HepG2 (cell line): Measurements from ENCODE around the gene CFAP97. TPM values are rescaled to one million over a fixed set of nuclear protein-coding genes. Genes with fewer than 3 reads are reported as not detected.

Experiments used
- AKNA ChIP-seq: sonication (generic); formaldehyde crosslinking; IDR thresholded peaks from 2 replicates; pipeline ENCODE4 v1.4.0; 2020; ENCODE audit warnings: missing genetic modification reagents, borderline replicate concordance
- HNF4A ChIP-seq: sonication (generic); formaldehyde crosslinking; IDR thresholded peaks from 2 replicates; pipeline ENCODE4 v1.4.0; 2020; ENCODE audit warnings: missing genetic modification reagents
- MLXIP ChIP-seq: sonication (generic); formaldehyde crosslinking; IDR thresholded peaks from 2 replicates; pipeline ENCODE4 v1.9.0; 2021; ENCODE audit warnings: missing genetic modification reagents, borderline replicate concordance
- SMAD3 ChIP-seq: sonication (generic); formaldehyde crosslinking; IDR thresholded peaks from 2 replicates; pipeline ENCODE4 v1.4.0; 2020; ENCODE audit warnings: missing genetic modification reagents
- ZBTB42 ChIP-seq: sonication (generic); formaldehyde crosslinking; IDR thresholded peaks from 2 replicates; pipeline ENCODE4 v1.5.0; 2020; ENCODE audit warnings: mild to moderate bottlenecking, missing genetic modification reagents
- ZFP91 ChIP-seq: sonication (generic); formaldehyde crosslinking; IDR thresholded peaks from 2 replicates; pipeline ENCODE4 v1.9.0; 2022; ENCODE audit warnings: missing genetic modification reagents, mild to moderate bottlenecking, borderline replicate concordance
- ZHX1 ChIP-seq: sonication (generic); formaldehyde crosslinking; IDR thresholded peaks from 2 replicates; pipeline ENCODE4 v1.8.1; 2022; ENCODE audit warnings: low read depth, mild to moderate bottlenecking, missing genetic modification reagents
- ZIK1 ChIP-seq: sonication (generic); formaldehyde crosslinking; IDR thresholded peaks from 2 replicates; pipeline ENCODE4 v1.5.0; 2020; ENCODE audit warnings: mild to moderate bottlenecking, low read depth, missing genetic modification reagents, borderline replicate concordance
- ZNF121 ChIP-seq: sonication (generic); formaldehyde crosslinking; IDR thresholded peaks from 2 replicates; pipeline ENCODE4 v1.5.0; 2020; ENCODE audit warnings: mild to moderate bottlenecking, missing genetic modification reagents
- ZNF138 ChIP-seq: sonication (generic); formaldehyde crosslinking; IDR thresholded peaks from 2 replicates; pipeline ENCODE4 v1.5.0; 2020; ENCODE audit warnings: mild to moderate bottlenecking, low read depth, missing genetic modification reagents
- ZNF180 ChIP-seq: sonication (generic); formaldehyde crosslinking; IDR thresholded peaks from 2 replicates; pipeline ENCODE4 v1.4.0; 2020; ENCODE audit warnings: low read depth, missing genetic modification reagents, borderline replicate concordance
- ZNF205 ChIP-seq: IDR thresholded peaks from 2 replicates; pipeline ENCODE4 v1.6.1; 2018; ENCODE audit warnings: missing biosample characterization, missing genetic modification reagents
- ZNF354B ChIP-seq: sonication (generic); formaldehyde crosslinking; IDR thresholded peaks from 2 replicates; pipeline ENCODE4 v1.8.0; 2022; ENCODE audit warnings: mild to moderate bottlenecking, missing genetic modification reagents
- ZNF513 ChIP-seq: sonication (generic); formaldehyde crosslinking; conservative IDR thresholded peaks from 2 replicates; pipeline ENCODE4 v1.5.0; 2020; ENCODE audit warnings: missing genetic modification reagents
- polyA plus RNA-seq, 8 experiments: library from polyadenylated mRNA; depleted of rRNA in 3 of 8; stranded (reverse) in 7 of 8; unstranded in 1 of 8; fragments of >200 nt; fragmentation: Illumina TruSeq in 4 of 8; extraction: Trizol in 4 of 8; gene quantifications; 2 replicates each; pipeline versions ENCODE4 v1.2.1 to v1.2.3, GENCODE V29; 2011 to 2016; ENCODE audit warnings: low read depth in 4 of 8, missing spikeins in 1 of 8, mixed read lengths in 1 of 8; ENCODE audit not compliant: insufficient read depth in 1 of 8
- total RNA-seq, 5 experiments: library from RNA; depleted of rRNA; stranded (reverse); fragments of >200 nt; fragmentation: Illumina TruSeq; extraction: Trizol; gene quantifications; 2 replicates each; pipeline ENCODE4 v1.2.3, GENCODE V29; 2016; ENCODE audit warnings: low read depth in 1 of 5

Gene CFAP97
- total and polyA plus RNA-seq, 2 of the 13 experiments (the other 11 are each of a cell fraction or from before 2014, with no cell fraction given) = 32.1 to 44.4 TPM

GRCh38 chr4:185203486-185204237 is at the start of gene CFAP97 (continued):
- TF ChIP-seq AKNA (no peak), SMAD3 (CRISPR knock-in tag) (no peak), HNF4A (CRISPR knock-in tag) (no peak), ZNF513 (CRISPR knock-in tag) (no peak), MLXIP (0 out of 2 replicates have a peak, but pooled peaks have one; percentile 25), ZNF205 (CRISPR knock-in tag) (no peak), ZNF354B (CRISPR knock-in tag) (no peak), ZFP91 (CRISPR knock-in tag) (no peak; the same call in none of the 2 replicates), ZNF121 (peak; percentile 48; the same call in 1 of the 2 replicates), ZIK1 (CRISPR knock-in tag) (peak; percentile 60; the same call in 1 of the 2 replicates), ZNF180 (no peak), ZHX1 (CRISPR knock-in tag) (0 out of 2 replicates have a peak, but pooled peaks have one; percentile 37), ZNF138 (no peak), ZBTB42 (CRISPR knock-in tag) (no peak)
